HEK293 (cell line): ENCODE measurements around the gene NUCB1.

ENCODE experiments used
- GLIS1 ChIP-seq: fragments of 450-650 bp; formaldehyde crosslinking; IDR thresholded peaks from 2 replicates; pipeline ENCODE4 v1.5.1; 2016; ENCODE audit warnings: missing biosample characterization, missing genetic modification characterization
- GLIS2 ChIP-seq: fragments of 450-650 bp; formaldehyde crosslinking; IDR thresholded peaks from 2 replicates; pipeline ENCODE4 v1.5.1; 2016; ENCODE audit warnings: missing biosample characterization, missing genetic modification characterization
- KLF16 ChIP-seq: fragments of 450-650 bp; formaldehyde crosslinking; IDR thresholded peaks from 2 replicates; pipeline ENCODE4 v1.5.1; 2017; ENCODE audit warnings: missing biosample characterization, missing genetic modification characterization
- KLF8 ChIP-seq: fragments of 450-650 bp; formaldehyde crosslinking; IDR thresholded peaks from 2 replicates; pipeline ENCODE4 v1.5.1; 2016; ENCODE audit warnings: missing biosample characterization, missing genetic modification characterization
- TCF7L2 ChIP-seq: IDR thresholded peaks from 2 replicates; pipeline ENCODE4 v1.6.1; 2011; ENCODE audit warnings: low read depth, mild to moderate bottlenecking, inconsistent platforms, low read length, moderate library complexity, borderline replicate concordance
- TSHZ1 ChIP-seq: fragments of 450-650 bp; formaldehyde crosslinking; IDR thresholded peaks from 2 replicates; pipeline ENCODE4 v1.5.1; 2016; ENCODE audit warnings: missing biosample characterization, missing genetic modification characterization, borderline replicate concordance
- YY2 ChIP-seq: fragments of 450-650 bp; formaldehyde crosslinking; IDR thresholded peaks from 2 replicates; pipeline ENCODE4 v1.5.1; 2016; ENCODE audit warnings: missing biosample characterization, missing genetic modification characterization
- ZBTB1 ChIP-seq: fragments of 450-650 bp; formaldehyde crosslinking; IDR thresholded peaks from 2 replicates; pipeline ENCODE4 v1.5.1; 2016; ENCODE audit warnings: missing biosample characterization, missing genetic modification characterization
- ZBTB44 ChIP-seq: fragments of 450-650 bp; IDR thresholded peaks from 2 replicates; pipeline ENCODE4 v1.5.1; 2018; ENCODE audit warnings: missing biosample characterization, mild to moderate bottlenecking, missing genetic modification characterization
- ZBTB6 ChIP-seq: fragments of 450-650 bp; formaldehyde crosslinking; IDR thresholded peaks from 2 replicates; pipeline ENCODE4 v1.5.1; 2017; ENCODE audit warnings: missing biosample characterization, missing genetic modification characterization
- ZFHX2 ChIP-seq: fragments of 450-650 bp; formaldehyde crosslinking; conservative IDR thresholded peaks from 2 replicates; pipeline ENCODE4 v1.5.1; 2016; ENCODE audit warnings: missing biosample characterization, missing genetic modification characterization
- ZNF114 ChIP-seq: fragments of 450-650 bp; formaldehyde crosslinking; IDR thresholded peaks from 2 replicates; pipeline ENCODE4 v1.5.0; 2017; ENCODE audit warnings: missing biosample characterization, missing genetic modification characterization
- ZNF175 ChIP-seq: fragments of 450-650 bp; formaldehyde crosslinking; IDR thresholded peaks from 2 replicates; pipeline ENCODE4 v1.5.1; 2016; ENCODE audit warnings: missing biosample characterization, missing genetic modification characterization
- ZNF2 ChIP-seq: fragments of 450-650 bp; formaldehyde crosslinking; IDR thresholded peaks from 2 replicates; pipeline ENCODE4 v1.5.1; 2016; ENCODE audit warnings: missing biosample characterization, missing genetic modification characterization
- ZNF280C ChIP-seq: fragments of 450-650 bp; formaldehyde crosslinking; IDR thresholded peaks from 2 replicates; pipeline ENCODE4 v1.5.1; 2016; ENCODE audit warnings: missing biosample characterization, missing genetic modification characterization
- ZNF280D ChIP-seq: fragments of 450-650 bp; formaldehyde crosslinking; IDR thresholded peaks from 2 replicates; pipeline ENCODE4 v1.5.1; 2016; ENCODE audit warnings: missing biosample characterization, missing genetic modification characterization
- ZNF292 ChIP-seq: fragments of 450-650 bp; formaldehyde crosslinking; IDR thresholded peaks from 2 replicates; pipeline ENCODE4 v1.5.1; 2016; ENCODE audit warnings: low read depth, missing biosample characterization, missing genetic modification characterization, borderline replicate concordance
- ZNF302 ChIP-seq: fragments of 450-650 bp; formaldehyde crosslinking; IDR thresholded peaks from 2 replicates; pipeline ENCODE4 v1.5.1; 2016; ENCODE audit warnings: missing biosample characterization, missing genetic modification characterization, low read depth
- ZNF335 ChIP-seq: fragments of 450-650 bp; formaldehyde crosslinking; conservative IDR thresholded peaks from 2 replicates; pipeline ENCODE4 v1.5.1; 2016; ENCODE audit warnings: missing biosample characterization, missing genetic modification characterization
- ZNF558 ChIP-seq: fragments of 450-650 bp; formaldehyde crosslinking; IDR thresholded peaks from 2 replicates; pipeline ENCODE4 v1.5.1; 2016; ENCODE audit warnings: missing biosample characterization, missing genetic modification characterization
- ZNF571 ChIP-seq: fragments of 450-650 bp; formaldehyde crosslinking; IDR thresholded peaks from 2 replicates; pipeline ENCODE4 v1.5.0; 2017; ENCODE audit warnings: missing biosample characterization, missing genetic modification characterization
- ZNF585B ChIP-seq: fragments of 450-650 bp; formaldehyde crosslinking; IDR thresholded peaks from 2 replicates; pipeline ENCODE4 v1.5.1; 2016; ENCODE audit warnings: missing biosample characterization, missing genetic modification characterization
- ZNF645 ChIP-seq: fragments of 450-650 bp; formaldehyde crosslinking; IDR thresholded peaks from 2 replicates; pipeline ENCODE4; 2016; ENCODE audit warnings: missing biosample characterization, missing genetic modification characterization
- ZNF654 ChIP-seq: fragments of 450-650 bp; formaldehyde crosslinking; IDR thresholded peaks from 2 replicates; pipeline ENCODE4 v1.5.1; 2016; ENCODE audit warnings: low read depth, missing biosample characterization, missing genetic modification characterization
- ZNF768 ChIP-seq: fragments of 450-650 bp; formaldehyde crosslinking; IDR thresholded peaks from 2 replicates; pipeline ENCODE4 v1.5.1; 2018; ENCODE audit warnings: missing biosample characterization, mild to moderate bottlenecking, missing genetic modification characterization
- ZNF791 ChIP-seq: fragments of 450-650 bp; formaldehyde crosslinking; IDR thresholded peaks from 2 replicates; pipeline ENCODE4 v1.5.1; 2016; ENCODE audit warnings: missing biosample characterization, missing genetic modification characterization
- ZNF843 ChIP-seq: fragments of 450-650 bp; formaldehyde crosslinking; IDR thresholded peaks from 2 replicates; pipeline ENCODE4 v1.5.1; 2016; ENCODE audit warnings: missing biosample characterization, missing genetic modification characterization

Gene NUCB1

GRCh38 chr19:48954595-48955307 is 54.6 kb downstream of the NUCB1 start, which contains the start of gene BAX (continued):
- no peak for TF ChIP-seq ZNF645
- peak; percentile 67 for TF ChIP-seq ZFHX2 (tag by site-specific recombination)
- TF ChIP-seq YY2 (tag by site-specific recombination), result peak; percentile 96
- no peak for TF ChIP-seq ZNF175
- no peak for TF ChIP-seq ZNF302 (tag by site-specific recombination)
- TF ChIP-seq ZBTB1 (tag by site-specific recombination), result no peak
- TF ChIP-seq TCF7L2, result no peak
- no peak for TF ChIP-seq ZNF280C (tag by site-specific recombination)
- TF ChIP-seq ZNF2, result peak; percentile 58; the same call in 1 of the 2 replicates
- TF ChIP-seq TSHZ1 (tag by site-specific recombination), result peak; percentile 68; the same call in 1 of the 2 replicates
- TF ChIP-seq KLF8 (tag by site-specific recombination), result peak; percentile 72
- TF ChIP-seq ZNF114 (tag by site-specific recombination), result no peak
- TF ChIP-seq GLIS1, result peak; percentile 56; the same call in 1 of the 2 replicates
- TF ChIP-seq ZNF654 (tag by site-specific recombination), result no peak
- peak; percentile 32; the same call in 1 of the 2 replicates for TF ChIP-seq GLIS2 (tag by site-specific recombination)
- no peak for TF ChIP-seq ZNF280D (tag by site-specific recombination)
- no peak for TF ChIP-seq ZNF558 (tag by site-specific recombination)
- no peak for TF ChIP-seq ZNF571 (tag by site-specific recombination)
- no peak for TF ChIP-seq ZNF585B (tag by site-specific recombination)
- peak; percentile 79 for TF ChIP-seq ZNF843 (tag by site-specific recombination)
- peak; percentile 93 for TF ChIP-seq ZNF335 (tag by site-specific recombination)
- peak; percentile 62 for TF ChIP-seq KLF16 (tag by site-specific recombination)
- 0 out of 2 replicates have a peak, but pooled peaks have one; percentile 49 for TF ChIP-seq ZNF292 (tag by site-specific recombination)
- TF ChIP-seq ZNF791 (tag by site-specific recombination), result peak; percentile 27; the same call in 1 of the 2 replicates
- TF ChIP-seq ZBTB44 (tag by site-specific recombination), result peak; percentile 87
- TF ChIP-seq ZBTB6, result peak; percentile 75
- no peak for TF ChIP-seq ZNF768
